H1 (cell line): ENCODE data around the gene ALK. TPM values are rescaled to one million over a fixed set of nuclear protein-coding genes. Genes with fewer than 3 reads are reported as not detected.

Experiments
- CTCF ChIA-PET: fragments of 300-600 bp; sonication (Branson Sonifier 250); formaldehyde crosslinking; loops from one replicate; lab custom pipeline; 2021; ENCODE audit not compliant: partially characterized antibody; lab: Charles Lee
- POLR2A ChIA-PET: fragments of 300-600 bp; sonication (Branson Sonifier 250); formaldehyde crosslinking; loops from one replicate; lab custom pipeline; 2021; ENCODE audit warnings: inconsistent platforms; ENCODE audit not compliant: partially characterized antibody; lab: Charles Lee
- DNase-seq, 2 experiments: peaks; one replicate each; pipeline versions ENCODE4 v3.0.0 to v3.0.0-alpha.2; 2010 to 2022; ENCODE audit warnings: low spot score in 2 of 2, low read depth in 1 of 2, mixed read lengths in 1 of 2
- FAIRE-seq: peaks from 2 replicates; lab custom pipeline; 2011; peaks lifted over from hg19 to GRCh38; lab: Jason Lieb, UNC
- H2AFZ ChIP-seq: 2 replicates; pipeline ENCODE4 v1.8.1; 2012; ENCODE audit warnings: low read length, inconsistent platforms
- H2AK5ac ChIP-seq: 2 replicates; pipeline ENCODE4 v1.6.1; 2013; ENCODE audit warnings: low read depth, low read length
- H2BK120ac ChIP-seq: replicated peaks from 2 replicates; pipeline ENCODE3; 2013; ENCODE audit warnings: low read depth, low read length, inconsistent platforms
- H2BK12ac ChIP-seq: 2 replicates; pipeline ENCODE4 v1.6.1; 2013; ENCODE audit warnings: low read depth, low read length
- H2BK15ac ChIP-seq: 2 replicates; pipeline ENCODE4 v1.6.1; 2013; ENCODE audit warnings: low read length
- H2BK20ac ChIP-seq: 2 replicates; pipeline ENCODE4 v1.6.1; 2013; ENCODE audit warnings: low read length
- H2BK5ac ChIP-seq: 2 replicates; pipeline ENCODE4 v1.6.1; 2013; ENCODE audit warnings: low read depth, low read length
- H3K14ac ChIP-seq: 2 replicates; pipeline ENCODE4 v1.6.1; 2013; ENCODE audit warnings: inconsistent platforms; ENCODE audit not compliant: insufficient read length
- H3K18ac ChIP-seq: 2 replicates; pipeline ENCODE4 v1.6.1; 2013; ENCODE audit warnings: low read length; ENCODE audit errors: extremely low read depth
- H3K23ac ChIP-seq: 2 replicates; pipeline ENCODE4 v1.6.1; 2013; ENCODE audit warnings: inconsistent platforms; ENCODE audit not compliant: insufficient read length
- H3K23me2 ChIP-seq: 2 replicates; pipeline ENCODE4 v1.6.1; 2013; ENCODE audit warnings: low read depth, low read length
- H3K27ac ChIP-seq: 2 replicates; pipeline ENCODE4 v1.6.1; 2011; ENCODE audit warnings: low read depth, low read length, inconsistent platforms
- H3K27me3 ChIP-seq, 4 experiments: replicated peaks in 1 of 4; 1 replicate in 1 of 4; 2 replicates in 3 of 4; pipeline versions ENCODE4 v1.6.1 to v1.8.1; 2011 to 2013; ENCODE audit warnings: low read length in 3 of 4, mild to moderate bottlenecking in 3 of 4, inconsistent platforms in 2 of 4, mixed read lengths in 2 of 4, moderate library complexity in 1 of 4; ENCODE audit not compliant: control insufficient read depth in 3 of 4, insufficient read depth in 3 of 4; ENCODE audit errors: extremely low read depth in 1 of 4
- H3K36me3 ChIP-seq, 4 experiments: 2 replicates each; pipeline versions ENCODE4 v1.6.1 to v1.8.1; 2011 to 2013; ENCODE audit warnings: mild to moderate bottlenecking in 4 of 4, low read length in 3 of 4, moderate library complexity in 2 of 4, control low read depth in 1 of 4, inconsistent platforms in 1 of 4; ENCODE audit not compliant: insufficient read depth in 4 of 4, control insufficient read depth in 2 of 4
- H3K4ac ChIP-seq: replicated peaks from 2 replicates; pipeline ENCODE3; 2013; ENCODE audit warnings: low read length, low read depth, mixed read lengths, inconsistent platforms; ENCODE audit not compliant: insufficient read length
- H3K4me1 ChIP-seq, 4 experiments: replicated peaks in 1 of 4; 1 replicate in 1 of 4; 2 replicates in 3 of 4; pipeline versions ENCODE4 v1.6.1 to v1.8.1; 2011 to 2013; ENCODE audit warnings: low read length in 3 of 4, inconsistent platforms in 2 of 4, mixed read lengths in 1 of 4; ENCODE audit not compliant: insufficient read depth in 4 of 4, control insufficient read depth in 3 of 4
- H3K4me2 ChIP-seq, 2 experiments: 2 replicates each; pipeline versions ENCODE4 v1.6.1 to v1.8.1; 2011 to 2013; ENCODE audit warnings: low read depth in 2 of 2, low read length in 2 of 2, control low read depth in 1 of 2, inconsistent platforms in 1 of 2, mild to moderate bottlenecking in 1 of 2; ENCODE audit not compliant: insufficient read depth in 1 of 2
- H3K4me3 ChIP-seq, 4 experiments: fragments of 200-600, 300-600 bp in 1 of 4; sonication (generic), shearing (Covaris generic), sonication (Bioruptor Twin) in 1 of 4; 2 replicates each; pipeline versions ENCODE4 v1.5.1 to v1.8.1; 2011 to 2016; ENCODE audit warnings: low read length in 4 of 4, low read depth in 3 of 4, control low read depth in 2 of 4, inconsistent platforms in 2 of 4, mild to moderate bottlenecking in 2 of 4, mixed read lengths in 1 of 4, moderate library complexity in 1 of 4; ENCODE audit not compliant: insufficient read depth in 2 of 4; ENCODE audit errors: extremely low read depth in 1 of 4
- H3K56ac ChIP-seq: replicated peaks from 2 replicates; pipeline ENCODE3; 2013; ENCODE audit warnings: low read depth, mild to moderate bottlenecking, mixed read lengths, low read length, inconsistent platforms; ENCODE audit not compliant: insufficient read length
- H3K79me1 ChIP-seq: 2 replicates; pipeline ENCODE4 v1.6.1; 2013; ENCODE audit warnings: low read depth, low read length, control low read depth
- H3K79me2 ChIP-seq, 2 experiments: 2 replicates each; pipeline versions ENCODE4 v1.6.1 to v1.8.1; 2012 to 2013; ENCODE audit warnings: low read length in 2 of 2, mild to moderate bottlenecking in 2 of 2, inconsistent platforms in 1 of 2; ENCODE audit not compliant: insufficient read depth in 2 of 2, control insufficient read depth in 1 of 2
- H3K9ac ChIP-seq, 4 experiments: replicated peaks in 1 of 4; 1 replicate in 1 of 4; 2 replicates in 3 of 4; pipeline versions ENCODE4 v1.6.1 to v1.8.1; 2011 to 2013; ENCODE audit warnings: low read depth in 3 of 4, low read length in 3 of 4, control low read depth in 2 of 4, mild to moderate bottlenecking in 2 of 4, moderate library complexity in 2 of 4, inconsistent platforms in 1 of 4; ENCODE audit errors: extremely low read depth in 1 of 4
- H3K9me3 ChIP-seq, 2 experiments: 2 replicates each; pipeline versions ENCODE4 v1.6.1 to v1.8.1; 2012 to 2013; ENCODE audit warnings: mild to moderate bottlenecking in 2 of 2, moderate library complexity in 2 of 2, control low read depth in 1 of 2, inconsistent platforms in 1 of 2, low read depth in 1 of 2, low read length in 1 of 2, mixed read lengths in 1 of 2; ENCODE audit not compliant: insufficient read depth in 2 of 2
- H4K20me1 ChIP-seq, 2 experiments: replicated peaks in 1 of 2; 2 replicates each; pipeline versions ENCODE3 to v1.8.1; 2011 to 2013; ENCODE audit warnings: inconsistent platforms in 2 of 2, low read length in 2 of 2, mild to moderate bottlenecking in 1 of 2; ENCODE audit not compliant: insufficient read depth in 2 of 2, control insufficient read depth in 1 of 2
- H4K5ac ChIP-seq: 2 replicates; pipeline ENCODE4 v1.6.1; 2013; ENCODE audit warnings: low read length, low read depth, mixed read lengths, inconsistent platforms; ENCODE audit not compliant: insufficient read length
- H4K8ac ChIP-seq: 2 replicates; pipeline ENCODE4 v1.8.0; 2013; ENCODE audit warnings: mild to moderate bottlenecking, moderate library complexity, low read length, inconsistent platforms; ENCODE audit not compliant: insufficient read depth; ENCODE audit errors: extremely low read depth
- H4K91ac ChIP-seq: replicated peaks from 2 replicates; pipeline ENCODE3; 2013; ENCODE audit warnings: low read length, mixed read lengths, inconsistent platforms; ENCODE audit not compliant: insufficient read length
- KDM4A ChIP-seq: IDR thresholded peaks from one replicate; pipeline ENCODE4 v1.7.1; 2012; ENCODE audit warnings: low read depth, mild to moderate bottlenecking, moderate library complexity, low read length, inconsistent platforms; ENCODE audit not compliant: severe bottlenecking
- SAP30 ChIP-seq: fragments of 300-600 bp; sonication (generic); IDR thresholded peaks from 2 replicates; pipeline ENCODE4 v1.7.1; 2012; ENCODE audit warnings: low read length, moderate library complexity, mild to moderate bottlenecking, inconsistent platforms; ENCODE audit not compliant: insufficient read depth, insufficient replicate concordance
- WGBS, 2 experiments: shearing (Covaris generic) in 1 of 2; methylation state at CpG; one replicate each; pipeline versions ENCODE4 v1.1.6 to v1.1.7; 2013 to 2015; ENCODE audit warnings: low lambda C conversion rate in 2 of 2, mixed read lengths in 2 of 2, inconsistent platforms in 1 of 2, low coverage in 1 of 2, missing lambda C conversion rate in 1 of 2; ENCODE audit not compliant: insufficient replicate concordance in 2 of 2, insufficient coverage in 1 of 2, insufficient read length in 1 of 2; ENCODE audit errors: extremely low coverage in 1 of 2, missing lambda C conversion rate in 1 of 2; 5-methylcytosine and 5-hydroxymethylcytosine counted together
- polyA plus RNA-seq, 7 experiments: library from polyadenylated mRNA; depleted of rRNA in 3 of 7; stranded (reverse) in 5 of 7; unstranded in 2 of 7; fragments of >200 nt in 5 of 7; fragments of 200-250 nt in 2 of 7; gene quantifications; 1 replicate in 5 of 7; 2 replicates in 1 of 7; 4 replicates in 1 of 7; pipeline versions ENCODE4 v1.2.1 to v1.2.3, GENCODE V29; 2011 to 2013; ENCODE audit warnings: missing spikeins in 2 of 7, mixed read lengths in 2 of 7
- total RNA-seq: library from RNA; stranded (reverse); fragmentation: NEBNext Ultra II Directional; extraction: Animal tissue kit (Norgen Biotek cat#: 25700); gene quantifications from 2 replicates; pipeline ENCODE4 v1.2.1, GENCODE V29; 2021

Gene ALK
- total and polyA plus RNA-seq, 2 of the 8 experiments (the other 6 are each of a cell fraction or from before 2014, with no cell fraction given), result 0.02 to 0.09 TPM

GRCh38 chr2:29615183-29615582 is 306.2 kb downstream of the ALK start:
- Histone ChIP-seq H3K27ac (no peak overlapping the region), H3K36me3 (no peaks in the 10 kb centered on the region), H2BK15ac (no peak overlapping the region), H2AFZ (no peak overlapping the region), H3K9me3 (no peaks in the 10 kb centered on the region), H3K14ac (no peak overlapping the region), H3K23me2 (no peaks in the 10 kb centered on the region), H3K4ac (no peak overlapping the region), H3K79me1 (no peaks in the 10 kb centered on the region), H3K4me2 (no peak overlapping the region), H3K79me2 (no peaks in the 10 kb centered on the region), H2BK5ac (no peak overlapping the region), H3K56ac (no peak overlapping the region), H3K9ac (no peak overlapping the region), H3K27me3 (no peaks in the 10 kb centered on the region), H2AK5ac (no peak overlapping the region), H2BK12ac (no peak overlapping the region), H3K18ac (no peak overlapping the region), H4K20me1 (no peaks in the 10 kb centered on the region), H2BK120ac (no peak overlapping the region), H2BK20ac (no peak overlapping the region), H3K4me1 (peaks cover 0 to 4% (median 0%) of the 10 kb centered on the region in 4 experiments; a peak in 2 of 7 replicates), H3K4me3 (no peak overlapping the region), H3K23ac (no peak overlapping the region), H4K5ac (no peak overlapping the region), H4K91ac (no peak overlapping the region), H4K8ac (no peak overlapping the region)
- no peak for DNase-seq
- TF ChIP-seq KDM4A (no peak), SAP30 (no peak)
- no peak for FAIRE-seq
- POLR2A ChIA-PET, result no interaction called here
- WGBS, 2 experiments, result 98% methylated on average over 5 of the region's 5 CpGs; no CpG with 5 or more reads in 1 of the 2 experiments
- CTCF ChIA-PET, result interaction anchor here (1.2 to 1.7 kb wide), 2 partner anchors 9 to 13 kb away, joined by 4 to 5 read pairs; no protein-coding TSS in a partner anchor
